HFF-Myc (cell line): ENCODE data around the gene IGFBP7.

Source experiments
- DNase-seq: peaks from one replicate; pipeline ENCODE4 v3.0.0-alpha.2; 2011; ENCODE audit warnings: low read depth; ENCODE audit errors: extremely low read depth
- H3K4me3 ChIP-seq: replicated peaks from 2 replicates; pipeline ENCODE4 v1.5.1; 2011; ENCODE audit warnings: low read depth, mild to moderate bottlenecking, control low read depth, low read length
- CTCF ChIP-seq: IDR thresholded peaks from 2 replicates; pipeline ENCODE4 v1.5.1; 2012; ENCODE audit warnings: mild to moderate bottlenecking, low read depth, low read length, control low read depth; ENCODE audit errors: missing control alignments

The IGFBP7 gene

GRCh38 chr4:57154926-57155325 is 44.7 kb upstream of the IGFBP7 start:
- TF ChIP-seq CTCF: no peak
- no peak for DNase-seq
- no peak overlapping the region for H3K4me3 ChIP-seq

GRCh38 chr4:57154191-57154590 is 44.0 kb upstream of the IGFBP7 start:
- no peak for DNase-seq
- no peak for TF ChIP-seq CTCF

GRCh38 chr4:57153207-57153606 is 43.0 kb upstream of the IGFBP7 start:
- no peak for DNase-seq
- no peak for TF ChIP-seq CTCF
- no peak overlapping the region for H3K4me3 ChIP-seq

More at GRCh38 chr4:57154191-57154590, 44.0 kb upstream of the IGFBP7 start:
- no peak overlapping the region for H3K4me3 ChIP-seq

GRCh38 chr4:57151481-57151880 is 41.3 kb upstream of the IGFBP7 start:
- DNase-seq: no peak
- TF ChIP-seq CTCF: no peak
- no peak overlapping the region for H3K4me3 ChIP-seq

DNA sequence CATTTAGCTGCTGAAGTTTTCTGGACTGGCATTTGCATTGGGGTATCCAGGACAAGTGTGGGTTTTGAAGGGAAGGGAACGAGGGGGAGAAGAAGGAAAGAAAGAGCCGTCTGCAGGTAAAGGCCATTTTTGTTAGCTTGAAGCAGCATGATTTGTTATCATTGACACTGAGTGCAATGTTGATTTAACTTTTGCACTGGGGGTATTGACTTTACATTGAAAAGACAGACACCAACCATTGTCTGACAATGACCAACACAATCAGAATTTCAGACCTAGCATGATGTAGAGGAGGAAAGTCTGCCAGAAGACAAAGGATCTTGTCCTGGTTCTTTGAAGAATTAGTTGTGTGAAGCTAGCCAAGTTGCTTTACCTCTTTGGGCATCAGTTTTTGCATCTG is 39.6 kb upstream of the IGFBP7 start:
- no peak overlapping the region for H3K4me3 ChIP-seq
- TF ChIP-seq CTCF: no peak
- DNase-seq: no peak

DNA sequence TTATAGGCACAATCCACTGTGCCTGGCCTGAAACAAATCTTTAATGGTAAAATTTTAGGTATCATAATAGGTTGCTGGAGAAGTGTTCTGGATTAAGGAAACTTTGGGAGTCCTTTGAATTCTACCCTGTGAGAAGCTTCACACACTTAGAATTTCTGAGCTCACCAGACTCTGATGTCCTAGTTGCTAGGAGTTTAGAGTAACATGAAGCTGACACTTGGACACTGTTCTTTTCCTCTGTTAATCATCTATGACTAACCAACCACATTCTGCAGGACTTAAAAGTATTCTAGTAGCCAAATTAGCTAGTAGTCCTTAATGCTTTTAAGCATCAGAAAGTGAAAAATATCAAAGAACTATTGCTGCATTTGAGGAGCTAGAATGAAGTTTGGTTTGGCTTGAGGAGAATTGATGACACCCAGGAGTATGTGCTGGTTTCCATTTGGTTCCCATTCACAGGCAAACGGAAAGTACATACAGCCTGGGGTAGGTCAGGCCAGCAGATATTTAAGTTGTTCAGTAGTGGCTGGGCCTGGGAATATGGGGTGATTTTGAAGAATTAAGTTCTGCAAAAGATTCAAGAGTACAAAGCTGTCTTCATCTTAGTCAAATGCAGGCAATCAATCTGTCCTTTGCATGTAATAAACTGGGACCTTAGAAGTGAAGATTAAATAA is 38.8 kb upstream of the IGFBP7 start:
- DNase-seq: no peak
- TF ChIP-seq CTCF: no peak
- H3K4me3 ChIP-seq: no peak overlapping the region

GRCh38 chr4:57148177-57148576 is 38.0 kb upstream of the IGFBP7 start:
- no peak for DNase-seq
- no peak overlapping the region for H3K4me3 ChIP-seq
- TF ChIP-seq CTCF: no peak
